Activated CD4-positive, alpha-beta memory T cell treated with anti-CD3 and anti-CD28 coated beads for 36 hours (primary cell): ENCODE results near the gene KRT71. TPM values are rescaled to one million over a fixed set of nuclear protein-coding genes. Genes with fewer than 3 reads are reported as not detected.
A peak's percentile ranks its signal among the peaks of the same experiment; 100 is the strongest.

ENCODE experiments used
- CTCF ChIA-PET: fragments of 350-600 bp; sonication (Branson Sonifier 250); formaldehyde crosslinking; loops from one replicate; lab custom pipeline; 2021; ENCODE audit warnings: antibody characterized with exemption, inconsistent platforms; lab: Charles Lee
- POLR2A ChIA-PET: fragments of 350-600 bp; sonication (Branson Sonifier 250); formaldehyde crosslinking; loops from one replicate; lab custom pipeline; 2021; ENCODE audit warnings: antibody characterized with exemption; lab: Charles Lee
- DNase-seq: peaks from one replicate; pipeline ENCODE4 v3.0.0-alpha.2; 2020
- H3K27ac Mint-ChIP-seq: one replicate; pipeline ENCODE4 v1.8.0; 2021; ENCODE audit warnings: mixed read lengths
- H3K27me3 Mint-ChIP-seq: one replicate; pipeline ENCODE4 v1.8.0; 2021; ENCODE audit warnings: mixed read lengths
- H3K36me3 Mint-ChIP-seq: one replicate; pipeline ENCODE4 v1.8.0; 2021; ENCODE audit warnings: mixed read lengths
- H3K4me1 Mint-ChIP-seq: one replicate; pipeline ENCODE4 v1.8.0; 2021; ENCODE audit warnings: low read depth, mixed read lengths
- H3K4me3 Mint-ChIP-seq: one replicate; pipeline ENCODE4 v1.8.0; 2021; ENCODE audit warnings: mild to moderate bottlenecking, mixed read lengths
- H3K9me3 Mint-ChIP-seq: one replicate; pipeline ENCODE4 v1.8.0; 2021; ENCODE audit warnings: mixed read lengths
- intact Hi-C: fragments of 100-400 bp; cut with micrococcal nuclease; formaldehyde crosslinking; loops from one replicate; pipeline ENCODE4 v1.15.1; 2023
- total RNA-seq, 2 experiments: library from RNA; stranded (reverse); gene quantifications; one replicate each; pipeline ENCODE4 v1.2.3, GENCODE V29; 2021

KRT71 gene
- total RNA-seq, 2 experiments from 2014 or later: not detected

GRCh38 chr12:52533686-52534470 is 19.1 kb downstream of the KRT71 start:
- POLR2A ChIA-PET: no interaction called here
- Mint-ChIP-seq H3K36me3 (no peaks in the 10 kb centered on the region), H3K4me1 (no peaks in the 10 kb centered on the region), H3K27ac (no peak overlapping the region), H3K9me3 (no peaks in the 10 kb centered on the region), H3K27me3 (no peaks in the 10 kb centered on the region), H3K4me3 (no peak overlapping the region)
- intact Hi-C loops: no loop called here
- CTCF ChIA-PET: interaction anchor here (3.0 kb wide), 1 partner anchor 161 kb away, joined by 8 read pairs; no protein-coding TSS in a partner anchor
- no peak for DNase-seq

GRCh38 chr12:52532636-52533035 is 20.3 kb downstream of the KRT71 start:
- no peak for DNase-seq
- Mint-ChIP-seq H3K9me3 (no peaks in the 10 kb centered on the region), H3K27me3 (no peaks in the 10 kb centered on the region), H3K27ac (no peak overlapping the region), H3K4me1 (no peaks in the 10 kb centered on the region), H3K4me3 (no peak overlapping the region), H3K36me3 (no peaks in the 10 kb centered on the region)
- CTCF ChIA-PET: interaction anchor here (0.6 to 3.0 kb wide), 2 partner anchors 160 to 253 kb away, joined by 3 to 8 read pairs; no protein-coding TSS in a partner anchor
- intact Hi-C loops: no loop called here
- POLR2A ChIA-PET: no interaction called here

- DNase-seq: no peak
- CTCF ChIA-PET: no interaction called here
- intact Hi-C loops: no loop called here
- POLR2A ChIA-PET: no interaction called here
- no peak overlapping the region for H3K4me3 Mint-ChIP-seq
- no peaks in the 10 kb centered on the region for H3K9me3 Mint-ChIP-seq
- H3K27ac Mint-ChIP-seq: no peak overlapping the region
- no peaks in the 10 kb centered on the region for H3K36me3 Mint-ChIP-seq
- no peaks in the 10 kb centered on the region for H3K4me1 Mint-ChIP-seq
- no peaks in the 10 kb centered on the region for H3K27me3 Mint-ChIP-seq
Measured at GRCh38 chr12:52531566-52532300, 21.2 kb downstream of the KRT71 start.

- Mint-ChIP-seq H3K4me1 (no peaks in the 10 kb centered on the region), H3K27ac (no peak overlapping the region), H3K4me3 (no peak overlapping the region), H3K27me3 (no peaks in the 10 kb centered on the region), H3K36me3 (no peaks in the 10 kb centered on the region), H3K9me3 (no peaks in the 10 kb centered on the region)
- intact Hi-C loops: no loop called here
- DNase-seq: no peak
- ChIA-PET POLR2A (no interaction called here), CTCF (no interaction called here)
Measured at GRCh38 chr12:52530905-52531304, 22.0 kb downstream of the KRT71 start.

GRCh38 chr12:52530366-52530765 is 22.6 kb downstream of the KRT71 start:
- Mint-ChIP-seq H3K4me1 (no peaks in the 10 kb centered on the region), H3K36me3 (no peaks in the 10 kb centered on the region), H3K4me3 (no peak overlapping the region), H3K9me3 (no peaks in the 10 kb centered on the region), H3K27ac (no peak overlapping the region), H3K27me3 (no peaks in the 10 kb centered on the region)
- POLR2A ChIA-PET: no interaction called here
- CTCF ChIA-PET: no interaction called here
- intact Hi-C loops: no loop called here
- no peak for DNase-seq

GRCh38 chr12:52529846-52530245 is 23.1 kb downstream of the KRT71 start:
- Mint-ChIP-seq H3K9me3 (no peaks in the 10 kb centered on the region), H3K27ac (no peak overlapping the region), H3K36me3 (no peaks in the 10 kb centered on the region), H3K4me1 (no peaks in the 10 kb centered on the region), H3K27me3 (no peaks in the 10 kb centered on the region), H3K4me3 (no peak overlapping the region)
- POLR2A ChIA-PET: no interaction called here
- CTCF ChIA-PET: no interaction called here
- intact Hi-C loops: no loop called here
- DNase-seq: no peak

- ChIA-PET POLR2A (no interaction called here), CTCF (no interaction called here)
- Mint-ChIP-seq H3K9me3 (no peaks in the 10 kb centered on the region), H3K4me1 (no peaks in the 10 kb centered on the region), H3K27ac (no peak overlapping the region), H3K4me3 (no peak overlapping the region), H3K27me3 (no peaks in the 10 kb centered on the region), H3K36me3 (no peaks in the 10 kb centered on the region)
- intact Hi-C loops: no loop called here
- DNase-seq: no peak
Measured at GRCh38 chr12:52529417-52529816, 23.5 kb downstream of the KRT71 start.

GRCh38 chr12:52528641-52529143 is 24.3 kb downstream of the KRT71 start:
- intact Hi-C loops: no loop called here
- Mint-ChIP-seq H3K4me1 (no peaks in the 10 kb centered on the region), H3K27me3 (no peaks in the 10 kb centered on the region), H3K4me3 (no peak overlapping the region), H3K9me3 (no peaks in the 10 kb centered on the region), H3K27ac (no peak overlapping the region), H3K36me3 (no peaks in the 10 kb centered on the region)
- peak; percentile 7 for DNase-seq
- ChIA-PET CTCF (no interaction called here), POLR2A (no interaction called here)

- Mint-ChIP-seq H3K36me3 (no peaks in the 10 kb centered on the region), H3K27me3 (no peaks in the 10 kb centered on the region), H3K27ac (no peak overlapping the region), H3K9me3 (no peaks in the 10 kb centered on the region), H3K4me3 (no peak overlapping the region), H3K4me1 (no peaks in the 10 kb centered on the region)
- CTCF ChIA-PET: no interaction called here
- DNase-seq: peak; percentile 4
- intact Hi-C loops: no loop called here
- POLR2A ChIA-PET: no interaction called here
Measured at GRCh38 chr12:52527121-52527800, 25.7 kb downstream of the KRT71 start.

GRCh38 chr12:52526511-52526951 is 26.4 kb downstream of the KRT71 start:
- Mint-ChIP-seq H3K27me3 (no peaks in the 10 kb centered on the region), H3K4me3 (no peak overlapping the region), H3K4me1 (no peaks in the 10 kb centered on the region), H3K27ac (no peak overlapping the region), H3K9me3 (no peaks in the 10 kb centered on the region), H3K36me3 (no peaks in the 10 kb centered on the region)
- intact Hi-C loops: no loop called here
- POLR2A ChIA-PET: no interaction called here
- CTCF ChIA-PET: no interaction called here
- DNase-seq: peak; percentile 9

- H3K4me1 Mint-ChIP-seq: no peaks in the 10 kb centered on the region
- H3K4me3 Mint-ChIP-seq: no peak overlapping the region
- H3K27me3 Mint-ChIP-seq: no peaks in the 10 kb centered on the region
- H3K27ac Mint-ChIP-seq: no peak overlapping the region
- peak; percentile 6 for DNase-seq
- no peaks in the 10 kb centered on the region for H3K9me3 Mint-ChIP-seq
- no peaks in the 10 kb centered on the region for H3K36me3 Mint-ChIP-seq
- ChIA-PET POLR2A (no interaction called here), CTCF (no interaction called here)
- intact Hi-C loops: no loop called here
Measured at GRCh38 chr12:52525661-52526499, 27.1 kb downstream of the KRT71 start.
